OCI-M1 (cell line): ENCODE results near the gene NUB1.

ENCODE experiments used
- DNase-seq: peaks from one replicate; lab custom pipeline; 2025; lab: John Stamatoyannopoulos, UW

NUB1 gene

GRCh38 chr7:151345576-151346469 is 4.2 kb downstream of the NUB1 start:
- DNase-seq = no peak

DNA sequence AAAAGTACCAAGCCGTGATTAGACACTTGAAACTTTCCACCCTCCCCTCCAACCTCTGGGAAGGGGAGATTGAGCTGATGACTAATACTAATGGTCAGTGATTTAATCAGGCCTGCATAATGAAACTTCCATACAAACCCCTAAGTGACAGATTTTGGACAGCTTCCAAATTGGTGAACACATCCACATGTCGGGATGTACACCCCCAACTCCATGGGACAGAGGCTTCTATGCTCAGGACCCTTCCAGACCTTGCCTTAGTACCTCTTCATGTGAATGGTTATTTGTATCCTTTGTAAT is 4.8 kb downstream of the NUB1 start:
- DNase-seq = no peak

DNA sequence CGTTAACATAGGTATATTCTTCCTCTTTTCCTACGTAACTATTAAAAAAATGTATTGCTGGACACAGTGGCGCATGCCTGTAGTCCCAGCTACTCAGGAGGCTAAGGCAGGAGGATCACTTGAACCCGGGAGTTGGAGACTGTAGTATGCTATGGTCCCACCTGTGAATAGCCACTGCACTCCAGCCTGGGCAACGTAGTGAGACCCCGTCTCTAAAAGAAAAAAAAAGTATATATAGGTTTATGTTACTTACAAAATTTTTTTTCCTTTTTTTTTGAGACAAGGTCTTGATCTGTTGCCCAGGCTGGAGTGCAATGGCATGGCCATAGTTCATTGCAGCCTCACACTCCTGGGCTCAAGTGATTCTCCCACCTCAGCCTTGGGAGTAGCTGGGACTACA is 5.6 kb downstream of the NUB1 start:
- no peak for DNase-seq

DNA sequence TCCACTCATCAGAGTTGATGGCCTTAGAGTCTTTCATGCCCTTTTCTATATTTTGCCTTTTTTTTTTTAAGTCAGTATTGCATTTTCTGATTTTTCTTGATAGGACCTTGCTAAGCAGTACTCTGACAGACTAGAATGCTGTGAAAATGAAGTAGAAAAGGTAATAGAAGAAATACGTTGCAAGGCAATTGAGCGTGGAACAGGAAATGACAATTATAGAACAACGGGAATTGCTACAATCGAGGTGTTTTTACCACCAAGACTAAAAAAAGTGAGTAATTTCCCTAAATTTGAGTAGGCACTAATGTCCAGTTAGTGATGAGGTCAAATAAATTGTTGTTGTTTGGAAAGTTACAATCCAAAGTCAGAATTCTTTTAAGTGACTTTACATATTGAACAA is 7.4 kb downstream of the NUB1 start:
- no peak for DNase-seq

- no peak for DNase-seq
Measured at GRCh38 chr7:151349507-151349853, 7.9 kb downstream of the NUB1 start.

DNA sequence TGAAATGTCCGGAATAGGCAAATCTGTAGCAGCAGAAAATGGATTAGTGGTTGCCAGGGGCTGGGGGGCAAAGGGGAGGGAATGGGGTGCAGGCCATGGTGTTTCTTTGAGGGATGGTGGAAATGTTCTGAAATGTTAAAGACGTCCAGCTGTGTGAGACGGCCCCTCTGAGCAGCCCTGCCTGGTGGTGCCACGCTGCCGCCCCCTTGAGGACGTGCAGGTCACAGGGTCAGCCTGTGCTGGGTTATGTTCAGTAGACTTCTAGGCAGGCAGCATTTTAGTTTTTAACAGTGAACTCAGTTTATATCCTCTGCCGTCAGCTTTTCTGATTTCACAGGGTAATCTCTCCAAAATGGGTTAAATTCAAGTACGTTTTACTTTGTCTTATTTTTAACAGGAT is 9.4 kb downstream of the NUB1 start:
- peak; percentile 39 for DNase-seq

DNA sequence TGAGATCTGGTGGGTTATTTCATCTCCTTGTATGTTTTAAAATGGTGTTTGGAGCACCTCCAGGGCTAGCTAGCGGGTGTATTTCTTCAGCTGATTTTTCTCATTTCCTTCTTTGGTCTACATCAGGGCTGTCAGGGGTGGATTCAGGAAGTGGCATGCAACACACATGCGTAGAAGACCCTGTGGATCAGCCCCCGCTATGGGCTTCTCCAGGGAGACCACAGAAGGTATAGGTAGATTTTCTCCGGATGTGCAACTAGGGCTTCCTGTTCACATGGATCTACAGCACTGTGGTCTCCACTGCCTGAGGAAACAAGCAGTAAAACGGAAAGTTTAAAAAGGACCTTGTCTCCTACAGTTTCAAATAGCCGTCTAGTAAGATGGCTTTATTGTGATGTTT is 10.4 kb downstream of the NUB1 start:
- DNase-seq = no peak

- no peak for DNase-seq
Measured at GRCh38 chr7:151352512-151352911, 10.9 kb downstream of the NUB1 start.

DNA sequence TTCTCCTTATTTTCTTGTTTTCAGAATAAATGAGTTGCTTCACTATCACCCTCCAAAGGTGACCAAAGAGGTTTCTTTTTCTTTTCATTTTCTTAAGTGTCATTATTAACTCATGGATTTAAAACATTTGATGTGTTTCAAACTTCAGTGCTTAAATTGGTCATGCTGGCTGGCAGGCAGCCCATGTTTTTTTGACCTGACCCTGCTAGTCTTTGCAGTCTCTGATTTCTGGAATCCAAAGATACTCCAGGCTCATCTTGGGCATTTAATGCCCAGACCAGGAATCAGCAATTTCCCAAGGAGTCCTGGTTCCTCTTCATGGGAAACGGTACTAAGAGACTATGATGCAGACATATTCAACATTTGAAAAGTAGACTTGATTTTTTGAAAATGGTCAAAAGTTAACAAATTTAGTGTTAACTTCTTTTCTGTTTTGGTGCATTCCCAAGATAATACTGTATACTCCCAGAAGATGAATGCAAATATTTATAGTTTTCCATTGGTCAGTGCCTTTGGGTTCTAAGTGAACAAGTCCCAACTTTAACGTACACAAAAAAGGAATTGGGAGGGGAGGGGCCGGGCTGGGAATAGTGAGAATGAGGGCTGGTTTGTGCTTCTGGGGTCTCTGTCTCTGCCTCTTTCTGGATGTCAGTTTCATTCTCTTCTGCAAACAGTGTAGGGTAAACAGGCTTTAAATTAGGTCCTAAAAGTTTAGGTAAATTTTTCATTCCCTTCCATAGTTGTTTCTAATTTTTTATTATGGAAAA is 19.8 kb downstream of the NUB1 start:
- DNase-seq = no peak

DNA sequence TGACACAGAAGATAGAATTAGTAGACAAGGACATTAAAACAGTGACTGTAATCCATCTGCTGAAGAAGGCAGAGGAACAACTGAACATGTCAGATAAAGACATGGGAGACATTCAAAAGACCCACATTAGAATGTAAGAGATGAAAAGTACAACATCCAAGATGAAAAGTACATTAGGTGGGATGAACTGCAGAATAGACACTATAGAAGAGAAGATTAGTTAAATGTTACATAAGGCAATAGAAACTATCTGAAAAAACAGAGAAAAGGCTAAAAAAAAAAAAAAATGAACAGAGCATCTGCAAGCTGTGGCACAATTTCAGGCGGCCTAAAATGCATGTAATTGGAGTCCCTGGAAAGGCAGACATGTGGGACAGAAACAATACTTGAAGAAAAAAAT is 21.6 kb downstream of the NUB1 start:
- DNase-seq = no peak

GRCh38 chr7:151366166-151366879 is 24.7 kb downstream of the NUB1 start:
- no peak for DNase-seq

DNA sequence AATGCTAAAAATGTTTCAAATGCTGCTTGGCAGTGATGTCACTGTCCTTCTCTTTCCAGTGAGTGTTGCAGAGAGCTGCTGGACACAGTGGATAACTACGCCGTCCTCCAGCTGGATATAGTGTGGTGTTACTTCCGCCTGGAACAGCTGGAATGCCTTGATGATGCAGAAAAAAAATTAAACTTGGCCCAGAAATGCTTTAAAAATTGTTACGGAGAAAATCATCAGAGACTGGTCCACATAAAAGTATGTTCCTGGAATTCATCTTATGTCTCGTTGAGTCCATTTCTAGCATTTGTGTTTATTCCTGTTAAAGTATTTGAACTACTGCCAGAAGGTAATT is 25.2 kb downstream of the NUB1 start:
- no peak for DNase-seq

- no peak for DNase-seq
Measured at GRCh38 chr7:151367284-151367683, 25.7 kb downstream of the NUB1 start.

GRCh38 chr7:151368136-151368571 is 26.5 kb downstream of the NUB1 start:
- DNase-seq = peak; percentile 76

DNA sequence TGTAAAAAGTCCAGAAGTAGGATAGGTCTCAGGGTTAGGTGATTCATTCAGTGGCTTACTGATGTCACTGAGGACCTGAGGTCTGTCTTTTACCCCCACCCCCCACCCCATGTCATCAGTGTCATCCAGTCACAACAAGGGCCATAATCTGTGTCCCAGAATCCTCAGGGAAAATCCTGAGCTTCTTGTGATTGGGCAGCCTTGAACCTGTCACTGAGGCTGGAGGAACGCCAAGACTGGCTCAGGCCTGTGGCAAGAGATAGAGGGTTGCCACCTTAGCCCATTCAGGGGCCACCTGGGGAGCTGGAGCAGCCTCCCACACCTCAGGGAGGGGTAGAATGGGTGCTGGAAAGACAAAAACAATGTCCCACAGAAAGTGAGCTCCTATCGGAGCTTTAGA is 29.7 kb downstream of the NUB1 start:
- no peak for DNase-seq

DNA sequence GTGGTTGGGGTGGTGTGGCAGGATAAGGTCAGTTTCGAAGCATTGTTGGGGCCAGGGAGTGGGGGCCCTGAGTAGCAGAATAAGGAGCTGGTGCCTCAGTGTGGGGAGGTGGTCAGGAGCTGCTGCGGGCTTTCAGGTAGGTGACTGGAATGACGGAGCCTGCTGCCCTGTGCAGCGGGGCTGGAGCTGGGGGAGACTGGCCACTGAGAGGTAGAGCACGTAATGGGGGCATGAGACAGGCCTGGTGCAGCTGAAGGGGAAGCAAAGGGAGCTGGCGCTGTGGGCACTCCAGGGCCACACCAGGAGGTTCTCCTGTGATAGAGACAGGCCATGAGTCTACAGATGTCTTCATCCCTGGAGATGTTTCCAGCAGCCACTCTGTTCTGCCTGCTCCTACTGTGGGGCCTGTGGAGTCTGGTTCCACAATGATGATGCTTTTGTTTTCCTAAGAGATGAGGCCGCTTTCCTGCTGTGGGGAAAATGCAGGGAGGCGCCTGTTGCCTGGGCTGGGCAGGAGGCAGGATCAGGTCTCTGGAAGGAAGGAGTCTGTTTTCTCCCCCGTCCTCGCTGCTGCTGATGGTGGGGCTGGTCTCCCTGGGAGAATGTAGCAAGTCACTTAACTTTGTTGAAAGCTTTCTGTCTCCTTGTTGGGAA is 31.1 kb downstream of the NUB1 start:
- no peak for DNase-seq

DNA sequence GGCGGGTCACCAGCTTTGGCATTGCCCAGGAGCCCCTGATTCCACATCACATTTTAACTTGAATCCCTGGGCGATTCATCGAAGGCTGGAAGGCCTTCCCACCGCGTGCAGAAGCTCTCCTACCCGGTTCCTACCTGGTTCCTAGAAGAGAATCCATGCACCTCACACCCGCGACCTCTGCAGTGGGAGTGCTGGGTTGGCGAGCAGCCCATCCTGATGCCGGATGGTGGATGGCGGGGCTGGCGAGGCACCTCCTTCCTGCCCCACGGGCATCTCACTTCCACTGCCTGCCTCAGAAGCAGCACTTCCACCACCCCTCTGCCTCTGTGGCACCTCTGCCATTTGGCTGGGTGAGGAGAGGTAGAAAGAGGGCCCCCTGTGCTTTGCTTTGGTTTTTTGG is 32.0 kb downstream of the NUB1 start:
- DNase-seq = no peak

DNA sequence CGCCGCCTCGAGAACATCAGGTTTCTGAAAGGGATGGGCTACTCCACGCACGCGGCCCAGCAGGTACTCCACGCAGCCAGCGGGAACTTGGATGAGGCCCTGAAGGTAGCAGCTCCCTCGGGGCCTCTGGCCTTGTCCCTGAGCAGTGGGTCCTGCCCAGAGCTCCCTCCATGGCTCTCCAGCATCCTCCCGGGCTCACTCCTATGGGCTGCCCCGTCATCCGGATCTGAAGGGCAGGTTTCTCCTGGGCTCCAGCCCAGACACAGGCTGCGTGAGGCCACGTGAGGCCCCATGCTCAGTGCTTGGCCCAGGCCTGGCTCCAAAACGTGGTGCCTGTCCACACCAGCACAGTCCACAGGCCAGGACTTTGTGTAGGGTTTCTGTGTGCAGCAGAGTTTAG is 32.5 kb downstream of the NUB1 start:
- DNase-seq = no peak

GRCh38 chr7:151374726-151375125 is 33.1 kb downstream of the NUB1 start:
- no peak for DNase-seq

DNA sequence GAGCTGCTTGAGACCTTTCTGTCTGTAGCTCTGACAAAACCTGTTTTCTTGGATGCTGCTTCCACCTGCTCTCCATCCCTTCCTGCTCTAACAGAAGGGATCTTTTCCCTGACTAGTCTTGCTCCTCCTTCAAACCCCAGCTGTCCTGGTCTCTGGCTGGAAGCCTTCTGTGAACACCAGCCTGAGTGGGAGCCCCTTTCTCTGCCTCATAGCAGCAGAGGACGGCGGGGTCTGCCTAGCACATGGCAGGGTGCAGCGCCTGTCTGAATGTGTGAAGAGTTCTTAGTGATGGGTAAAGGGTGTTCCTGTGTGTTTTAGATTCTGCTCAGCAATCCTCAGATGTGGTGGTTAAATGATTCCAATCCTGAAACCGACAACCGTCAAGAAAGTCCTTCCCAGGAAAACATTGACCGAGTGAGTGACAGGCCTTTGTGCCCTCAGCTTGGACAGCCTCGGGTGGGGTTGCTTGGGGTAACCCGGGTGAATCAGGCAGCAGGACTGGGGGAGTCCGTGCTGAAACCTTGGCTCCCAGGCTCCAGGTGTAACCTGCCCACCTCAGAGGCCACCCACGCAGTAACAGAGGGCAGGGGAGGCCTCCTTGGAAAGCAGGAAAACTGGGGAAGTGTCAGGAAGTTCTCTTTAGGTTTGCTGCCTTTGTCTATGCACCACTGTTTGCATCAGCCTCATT is 34.1 kb downstream of the NUB1 start:
- DNase-seq = no peak

DNA sequence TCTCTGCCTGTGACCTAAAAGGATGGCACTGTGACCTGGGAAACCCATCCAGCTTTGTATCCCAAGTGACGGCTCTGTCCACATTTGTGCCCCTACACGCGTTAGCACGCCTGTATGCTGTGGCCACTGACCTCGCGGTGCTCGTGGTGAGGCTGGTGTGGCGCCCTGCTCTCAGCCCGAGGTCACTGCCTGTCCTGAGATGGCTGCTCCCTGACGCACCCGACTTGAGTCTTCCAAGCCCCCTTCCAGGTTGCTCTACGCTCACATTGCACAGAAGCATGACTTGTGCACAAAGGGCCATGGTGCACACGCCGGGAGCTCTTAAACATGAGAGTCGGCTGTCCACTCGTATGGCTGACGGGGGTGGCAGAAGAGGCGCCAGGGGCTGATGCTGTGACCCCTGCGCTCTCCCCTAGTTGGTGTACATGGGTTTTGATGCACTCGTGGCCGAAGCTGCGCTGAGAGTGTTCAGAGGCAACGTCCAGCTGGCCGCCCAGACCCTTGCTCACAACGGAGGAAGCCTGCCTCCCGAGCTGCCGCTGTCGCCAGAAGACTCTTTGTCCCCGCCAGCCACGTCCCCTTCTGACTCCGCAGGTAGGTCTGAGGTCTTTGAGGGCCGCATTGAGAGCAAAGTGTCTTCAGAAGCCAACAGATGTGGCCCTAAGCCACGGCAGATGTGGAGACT is 34.7 kb downstream of the NUB1 start:
- no peak for DNase-seq
